Neural cell (in vitro differentiated cells): ENCODE measurements around the gene SYNGR2. TPM values are rescaled to one million over a fixed set of nuclear protein-coding genes. Genes with fewer than 3 reads are reported as not detected.

ENCODE experiments used
- H2AFZ ChIP-seq: fragments of 200-600, 300-800 bp; sonication (generic), shearing (Covaris generic); 2 replicates; pipeline ENCODE4 v1.6.0; 2014; ENCODE audit warnings: low read depth, mild to moderate bottlenecking, antibody characterized with exemption, low read length, moderate library complexity
- H3F3A ChIP-seq: fragments of 200-600 bp; shearing (Covaris generic); 2 replicates; pipeline ENCODE4 v1.6.1; 2016; ENCODE audit warnings: mild to moderate bottlenecking, moderate library complexity, mixed read lengths, antibody characterized with exemption, low read length; ENCODE audit not compliant: insufficient read depth, poor library complexity, severe bottlenecking
- H3K27ac ChIP-seq: fragments of 200-600, 300-800 bp; sonication (generic), shearing (Covaris generic); 2 replicates; pipeline ENCODE4 v1.5.1; 2014; ENCODE audit warnings: mild to moderate bottlenecking, low read length, moderate library complexity
- H3K27me3 ChIP-seq: fragments of 300-800, 200-600 bp; sonication (generic), shearing (Covaris generic); 2 replicates; pipeline ENCODE4 v1.6.0; 2014; ENCODE audit warnings: mild to moderate bottlenecking, low read depth, low read length, moderate library complexity; ENCODE audit not compliant: insufficient read depth
- H3K36me3 ChIP-seq: fragments of 300-800, 200-600 bp; sonication (generic), shearing (Covaris generic); 2 replicates; pipeline ENCODE4 v1.5.1; 2014; ENCODE audit warnings: mild to moderate bottlenecking, antibody characterized with exemption, low read length, moderate library complexity; ENCODE audit not compliant: insufficient read depth
- H3K4me2 ChIP-seq: fragments of 300-800, 200-600 bp; sonication (generic), shearing (Covaris generic); 2 replicates; pipeline ENCODE4 v1.6.0; 2014; ENCODE audit warnings: mild to moderate bottlenecking, low read length
- H3K4me3 ChIP-seq: fragments of 300-800, 200-600 bp; sonication (generic), shearing (Covaris generic); 2 replicates; pipeline ENCODE4 v1.5.1; 2014; ENCODE audit warnings: mild to moderate bottlenecking, low read length, moderate library complexity
- H3K79me2 ChIP-seq: fragments of 200-600 bp; shearing (Covaris generic); replicated peaks from 2 replicates; pipeline ENCODE4 v1.6.0; 2014; ENCODE audit warnings: mild to moderate bottlenecking, low read length, moderate library complexity; ENCODE audit not compliant: insufficient read depth
- H3K9ac ChIP-seq: fragments of 300-800, 200-600 bp; sonication (generic), shearing (Covaris generic); 2 replicates; pipeline ENCODE4 v1.6.1; 2016; ENCODE audit warnings: mild to moderate bottlenecking, low read length, mixed read lengths
- H3K9me2 ChIP-seq: fragments of 200-600 bp; shearing (Covaris generic); 2 replicates; pipeline ENCODE4 v1.6.1; 2016; ENCODE audit warnings: mild to moderate bottlenecking, low read length, mixed read lengths; ENCODE audit not compliant: insufficient read depth
- H3K9me3 ChIP-seq: fragments of 200-600, 300-800 bp; sonication (generic), shearing (Covaris generic); 2 replicates; pipeline ENCODE4 v1.6.1; 2016; ENCODE audit warnings: mild to moderate bottlenecking, mixed run types, low read length, moderate library complexity, mixed read lengths
- H4K20me1 ChIP-seq: fragments of 200-600 bp; shearing (Covaris generic); 2 replicates; pipeline ENCODE4 v1.6.1; 2016; ENCODE audit warnings: mild to moderate bottlenecking, mixed run types; ENCODE audit not compliant: insufficient read depth
- EP300 ChIP-seq: fragments of 450-650 bp; conservative IDR thresholded peaks from 2 replicates; pipeline ENCODE4 v1.6.1; 2014; ENCODE audit warnings: antibody characterized with exemption, mild to moderate bottlenecking, moderate library complexity; ENCODE audit not compliant: poor library complexity, severe bottlenecking
- EZH2 ChIP-seq: fragments of 200-600, 300-800 bp; shearing (Covaris generic), sonication (generic); IDR thresholded peaks from 2 replicates; pipeline ENCODE4 v1.6.1; 2014; ENCODE audit warnings: antibody characterized with exemption, low read length, borderline replicate concordance, mild to moderate bottlenecking; ENCODE audit not compliant: insufficient read depth, poor library complexity, severe bottlenecking
- MXI1 ChIP-seq: fragments of 450-650 bp; conservative IDR thresholded peaks from 2 replicates; pipeline ENCODE4 v1.6.1; 2014; ENCODE audit warnings: antibody characterized with exemption, mild to moderate bottlenecking; ENCODE audit not compliant: poor library complexity, severe bottlenecking
- POLR2AphosphoS5 ChIP-seq: IDR thresholded peaks from 2 replicates; pipeline ENCODE4 v1.6.1; 2012
- RAD21 ChIP-seq: fragments of 450-650 bp; conservative IDR thresholded peaks from 2 replicates; pipeline ENCODE4 v1.6.1; 2014; ENCODE audit warnings: antibody characterized with exemption, mild to moderate bottlenecking, moderate library complexity
- SMC3 ChIP-seq: fragments of 450-650 bp; conservative IDR thresholded peaks from 2 replicates; pipeline ENCODE4 v1.6.1; 2014; ENCODE audit warnings: antibody characterized with exemption, mild to moderate bottlenecking, moderate library complexity; ENCODE audit not compliant: poor library complexity
- TAF1 ChIP-seq: IDR thresholded peaks from 2 replicates; pipeline ENCODE4 v1.6.1; 2012; ENCODE audit warnings: low read depth
- polyA plus RNA-seq: library from polyadenylated mRNA; depleted of rRNA; stranded (reverse); fragments of >200 nt; gene quantifications from 2 replicates; pipeline ENCODE4 v1.2.3, GENCODE V29; 2014
- TF ChIP-seq, protein P1 (sequence below): IDR thresholded peaks from 2 replicates; pipeline ENCODE4 v1.6.1; 2012; ENCODE audit warnings: borderline replicate concordance
- TF ChIP-seq, protein P2 (sequence below): fragments of 450-650 bp; IDR thresholded peaks from 2 replicates; pipeline ENCODE4 v1.5.1; 2014; ENCODE audit warnings: antibody characterized with exemption, mild to moderate bottlenecking, moderate library complexity; ENCODE audit not compliant: poor library complexity, severe bottlenecking

The SYNGR2 gene
- polyA plus RNA-seq, 1 donor from 2014 or later: 3.9 TPM

DNA sequence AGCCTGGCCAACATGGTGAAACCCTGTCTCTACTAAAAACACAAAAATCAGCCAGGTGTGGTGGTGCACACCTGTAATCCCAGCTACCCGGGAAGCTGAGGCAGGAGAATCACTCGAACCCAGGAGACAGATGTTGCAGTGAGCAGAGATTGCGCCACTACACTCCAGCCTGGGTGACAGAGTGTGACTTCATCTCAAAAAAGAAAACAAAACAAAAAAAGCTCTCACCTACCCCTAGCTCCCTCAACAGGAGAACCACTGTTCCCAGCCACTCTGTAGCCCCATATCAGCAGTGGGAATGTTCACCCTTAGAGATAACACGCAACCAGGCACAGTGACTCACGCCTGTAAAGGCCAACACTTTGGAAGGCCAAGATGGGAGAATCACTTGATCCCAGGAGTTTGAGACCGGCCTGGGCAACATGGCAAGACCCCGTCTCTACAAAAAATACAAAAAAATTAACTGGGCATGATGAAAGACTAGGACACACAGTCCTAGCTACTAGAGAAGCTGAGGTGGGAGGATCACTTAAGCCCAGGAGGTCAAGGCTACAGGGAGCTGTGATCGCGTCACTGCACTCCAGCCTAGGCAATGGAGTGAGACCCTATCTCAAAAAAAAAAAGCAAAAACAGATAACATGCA, 32.4 kb upstream of the SYNGR2 start:
- no peaks in the 10 kb centered on the region for H4K20me1 ChIP-seq
- no peak overlapping the region for H2AFZ ChIP-seq
- peaks cover 20% of the 10 kb centered on the region for H3K27me3 ChIP-seq
- no peaks in the 10 kb centered on the region for H3K9me2 ChIP-seq
- H3K4me2 ChIP-seq: no peak overlapping the region
- TF ChIP-seq RAD21 (no peak), EP300 (no peak), POLR2AphosphoS5 (no peak), SMC3 (no peak), MXI1 (no peak), EZH2 (no peak), TAF1 (no peak)
- TF ChIP-seq, protein P1, sequence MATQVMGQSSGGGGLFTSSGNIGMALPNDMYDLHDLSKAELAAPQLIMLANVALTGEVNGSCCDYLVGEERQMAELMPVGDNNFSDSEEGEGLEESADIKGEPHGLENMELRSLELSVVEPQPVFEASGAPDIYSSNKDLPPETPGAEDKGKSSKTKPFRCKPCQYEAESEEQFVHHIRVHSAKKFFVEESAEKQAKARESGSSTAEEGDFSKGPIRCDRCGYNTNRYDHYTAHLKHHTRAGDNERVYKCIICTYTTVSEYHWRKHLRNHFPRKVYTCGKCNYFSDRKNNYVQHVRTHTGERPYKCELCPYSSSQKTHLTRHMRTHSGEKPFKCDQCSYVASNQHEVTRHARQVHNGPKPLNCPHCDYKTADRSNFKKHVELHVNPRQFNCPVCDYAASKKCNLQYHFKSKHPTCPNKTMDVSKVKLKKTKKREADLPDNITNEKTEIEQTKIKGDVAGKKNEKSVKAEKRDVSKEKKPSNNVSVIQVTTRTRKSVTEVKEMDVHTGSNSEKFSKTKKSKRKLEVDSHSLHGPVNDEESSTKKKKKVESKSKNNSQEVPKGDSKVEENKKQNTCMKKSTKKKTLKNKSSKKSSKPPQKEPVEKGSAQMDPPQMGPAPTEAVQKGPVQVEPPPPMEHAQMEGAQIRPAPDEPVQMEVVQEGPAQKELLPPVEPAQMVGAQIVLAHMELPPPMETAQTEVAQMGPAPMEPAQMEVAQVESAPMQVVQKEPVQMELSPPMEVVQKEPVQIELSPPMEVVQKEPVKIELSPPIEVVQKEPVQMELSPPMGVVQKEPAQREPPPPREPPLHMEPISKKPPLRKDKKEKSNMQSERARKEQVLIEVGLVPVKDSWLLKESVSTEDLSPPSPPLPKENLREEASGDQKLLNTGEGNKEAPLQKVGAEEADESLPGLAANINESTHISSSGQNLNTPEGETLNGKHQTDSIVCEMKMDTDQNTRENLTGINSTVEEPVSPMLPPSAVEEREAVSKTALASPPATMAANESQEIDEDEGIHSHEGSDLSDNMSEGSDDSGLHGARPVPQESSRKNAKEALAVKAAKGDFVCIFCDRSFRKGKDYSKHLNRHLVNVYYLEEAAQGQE: no peak
- TF ChIP-seq, protein P2, sequence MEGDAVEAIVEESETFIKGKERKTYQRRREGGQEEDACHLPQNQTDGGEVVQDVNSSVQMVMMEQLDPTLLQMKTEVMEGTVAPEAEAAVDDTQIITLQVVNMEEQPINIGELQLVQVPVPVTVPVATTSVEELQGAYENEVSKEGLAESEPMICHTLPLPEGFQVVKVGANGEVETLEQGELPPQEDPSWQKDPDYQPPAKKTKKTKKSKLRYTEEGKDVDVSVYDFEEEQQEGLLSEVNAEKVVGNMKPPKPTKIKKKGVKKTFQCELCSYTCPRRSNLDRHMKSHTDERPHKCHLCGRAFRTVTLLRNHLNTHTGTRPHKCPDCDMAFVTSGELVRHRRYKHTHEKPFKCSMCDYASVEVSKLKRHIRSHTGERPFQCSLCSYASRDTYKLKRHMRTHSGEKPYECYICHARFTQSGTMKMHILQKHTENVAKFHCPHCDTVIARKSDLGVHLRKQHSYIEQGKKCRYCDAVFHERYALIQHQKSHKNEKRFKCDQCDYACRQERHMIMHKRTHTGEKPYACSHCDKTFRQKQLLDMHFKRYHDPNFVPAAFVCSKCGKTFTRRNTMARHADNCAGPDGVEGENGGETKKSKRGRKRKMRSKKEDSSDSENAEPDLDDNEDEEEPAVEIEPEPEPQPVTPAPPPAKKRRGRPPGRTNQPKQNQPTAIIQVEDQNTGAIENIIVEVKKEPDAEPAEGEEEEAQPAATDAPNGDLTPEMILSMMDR: no peak
- H3K9ac ChIP-seq: no peak overlapping the region
- no peaks in the 10 kb centered on the region for H3K36me3 ChIP-seq
- H3K79me2 ChIP-seq: no peaks in the 10 kb centered on the region
- H3K9me3 ChIP-seq: no peaks in the 10 kb centered on the region
- H3F3A ChIP-seq: no peaks in the 10 kb centered on the region
- no peak overlapping the region for H3K4me3 ChIP-seq
- H3K27ac ChIP-seq: no peak overlapping the region

DNA sequence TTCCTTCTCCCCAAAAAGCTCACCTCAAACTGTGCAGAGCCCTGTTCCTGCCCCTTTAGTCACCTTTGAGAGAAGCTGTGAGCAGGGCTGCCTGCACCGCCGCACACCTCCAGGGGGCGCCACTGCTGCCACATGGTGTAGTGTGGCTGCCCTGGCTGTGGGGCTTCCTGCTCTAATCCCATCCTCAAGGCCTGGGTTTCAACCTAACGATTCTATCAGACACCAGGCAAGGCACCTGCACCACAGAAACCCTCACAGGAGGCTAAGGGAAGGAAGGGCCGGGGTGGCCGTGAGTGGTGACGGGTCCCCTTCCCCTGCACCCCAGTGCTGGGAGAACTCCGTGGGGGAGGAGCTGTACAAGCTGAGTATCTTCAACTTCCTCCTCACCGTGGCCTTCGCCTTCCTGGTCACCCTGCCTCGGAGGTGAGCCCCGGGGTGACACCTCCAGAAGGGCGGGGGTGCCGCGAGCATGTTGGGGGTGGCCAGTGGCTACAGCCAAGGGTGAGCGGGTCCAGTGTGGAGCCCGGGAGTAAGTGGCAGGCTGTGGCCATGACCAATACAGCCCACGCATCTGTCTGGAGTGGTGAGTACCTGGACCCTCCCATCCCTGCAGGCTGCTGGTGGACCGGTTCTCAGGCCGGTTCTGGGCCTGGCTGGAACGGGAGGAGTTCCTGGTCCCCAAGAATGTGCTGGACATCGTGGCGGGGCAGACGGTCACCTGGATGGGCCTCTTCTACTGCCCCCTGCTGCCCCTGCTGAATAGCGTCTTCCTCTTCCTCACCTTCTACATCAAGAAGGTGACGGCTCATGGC, 30.8 kb upstream of the SYNGR2 start:
- no peaks in the 10 kb centered on the region for H3K79me2 ChIP-seq

More for the DNA sequence above, 30.8 kb upstream of the SYNGR2 start:
- Histone ChIP-seq H3K4me3 (no peak overlapping the region), H4K20me1 (no peaks in the 10 kb centered on the region), H3K27me3 (peaks cover 4% of the 10 kb centered on the region), H3K9ac (no peak overlapping the region), H3K36me3 (no peaks in the 10 kb centered on the region), H3F3A (no peaks in the 10 kb centered on the region), H2AFZ (no peak overlapping the region), H3K4me2 (no peak overlapping the region), H3K9me3 (no peaks in the 10 kb centered on the region), H3K9me2 (no peaks in the 10 kb centered on the region), H3K27ac (no peak overlapping the region)
- no peak for TF ChIP-seq RAD21
- no peak for TF ChIP-seq POLR2AphosphoS5
- no peak for TF ChIP-seq EZH2
- TF ChIP-seq EP300: no peak
- TF ChIP-seq MXI1: no peak
- TF ChIP-seq SMC3: no peak
- TF ChIP-seq, protein P1: no peak
